Left lung (tissue), 10 donors: ENCODE results near the gene NMNAT2. TPM values are rescaled to one million over a fixed set of nuclear protein-coding genes. Genes with fewer than 3 reads are reported as not detected.

ENCODE experiments used
- ATAC-seq: fragments of 200-7000 bp; cut with Tn5 transposase; one replicate; pipeline ENCODE4 v1.9.1; 2020; ENCODE audit warnings: moderate library complexity
- DNase-seq, 4 donors: peaks; one replicate each; pipeline ENCODE4 v3.0.0-alpha.2; 2013 to 2020
- H3K27ac ChIP-seq, 2 donors: fragments of 200-600 bp; sonication (generic) in 1 of 2; one replicate each; pipeline versions ENCODE4 v1.5.0 to v1.8.0; 2020 to 2021
- H3K27me3 ChIP-seq, 2 donors: fragments of 200-600 bp; sonication (generic) in 1 of 2; one replicate each; pipeline versions ENCODE4 v1.5.0 to v1.8.0; 2020 to 2021
- H3K36me3 ChIP-seq, 2 donors: fragments of 200-600 bp; sonication (generic) in 1 of 2; one replicate each; pipeline versions ENCODE4 v1.5.0 to v1.8.0; 2020 to 2021
- H3K4me1 ChIP-seq, 2 donors: fragments of 200-600 bp; one replicate each; pipeline ENCODE4 v1.8.0; 2021
- H3K4me3 ChIP-seq, 2 donors: fragments of 200-600 bp; sonication (generic) in 1 of 2; one replicate each; pipeline versions ENCODE4 v1.5.0 to v1.8.0; 2020 to 2021; ENCODE audit warnings: mild to moderate bottlenecking in 1 of 2
- H3K9me3 ChIP-seq, 2 donors: fragments of 200-600 bp; sonication (generic) in 1 of 2; one replicate each; pipeline versions ENCODE4 v1.5.0 to v1.8.0; 2020 to 2021
- intact Hi-C, 2 donors: fragments of 100-400 bp; cut with DNase I; formaldehyde crosslinking; loops; one replicate each; pipeline versions ENCODE4 v1.11.2 to v1.14.2; 2022
- polyA plus RNA-seq, 6 donors: library from polyadenylated mRNA; unstranded; fragments of 120-200 nt; gene quantifications; one replicate each; pipeline ENCODE4 v1.2.1, GENCODE V29; 2013; ENCODE audit not compliant: insufficient read length in 6 of 6
- total RNA-seq, 2 donors: library from RNA; stranded (reverse); fragmentation: NEBNext Ultra II Directional; extraction: Animal tissue kit (Norgen Biotek cat#: 25700); gene quantifications; one replicate each; pipeline ENCODE4 v1.2.1, GENCODE V29; 2021
- TF ChIP-seq, protein P1 (sequence below), 2 donors: fragments of 200-600 bp; sonication (generic) in 1 of 2; IDR thresholded peaks; one replicate each; pipeline versions ENCODE4 v1.5.0 to v1.8.0; 2021; ENCODE audit warnings: antibody characterized with exemption in 2 of 2
- donor health status: DM: no; HTN: yes; CAD: no.
- donor health status: DM: no; HTN: no; CAD: no.

NMNAT2 gene
- total and polyA plus RNA-seq, 8 donors: 1.1 to 2.9 (median 1.5) TPM

DNA sequence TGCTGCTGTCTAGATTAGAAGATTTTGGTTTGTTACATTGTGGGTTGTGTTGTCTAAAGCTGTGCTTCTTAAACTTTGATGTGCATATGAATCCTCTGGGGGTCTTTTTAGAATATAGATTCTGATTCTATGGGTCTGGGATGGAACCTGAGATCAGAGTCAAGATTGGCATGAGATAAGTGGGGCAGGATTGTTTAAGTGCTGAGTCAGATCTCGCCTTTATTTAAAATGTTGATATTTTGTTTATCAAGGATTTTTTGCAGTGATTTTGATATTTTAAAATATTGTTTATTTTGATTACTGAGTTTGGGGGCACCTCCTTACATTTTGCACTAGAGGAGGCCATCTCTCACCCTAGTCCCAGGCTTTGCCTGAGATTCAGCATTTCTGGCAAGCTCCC lies 117.4 kb downstream of the NMNAT2 start:
- Histone ChIP-seq H3K4me3 (no peak overlapping the region), H3K36me3 (no peaks in the 10 kb centered on the region), H3K27me3 (no peaks in the 10 kb centered on the region), H3K27ac (no peak overlapping the region), H3K4me1 (no peaks in the 10 kb centered on the region), H3K9me3 (no peaks in the 10 kb centered on the region)
- ATAC-seq: no peak
- no peak for DNase-seq
- intact Hi-C loops: no loop called here
- TF ChIP-seq, protein P1, sequence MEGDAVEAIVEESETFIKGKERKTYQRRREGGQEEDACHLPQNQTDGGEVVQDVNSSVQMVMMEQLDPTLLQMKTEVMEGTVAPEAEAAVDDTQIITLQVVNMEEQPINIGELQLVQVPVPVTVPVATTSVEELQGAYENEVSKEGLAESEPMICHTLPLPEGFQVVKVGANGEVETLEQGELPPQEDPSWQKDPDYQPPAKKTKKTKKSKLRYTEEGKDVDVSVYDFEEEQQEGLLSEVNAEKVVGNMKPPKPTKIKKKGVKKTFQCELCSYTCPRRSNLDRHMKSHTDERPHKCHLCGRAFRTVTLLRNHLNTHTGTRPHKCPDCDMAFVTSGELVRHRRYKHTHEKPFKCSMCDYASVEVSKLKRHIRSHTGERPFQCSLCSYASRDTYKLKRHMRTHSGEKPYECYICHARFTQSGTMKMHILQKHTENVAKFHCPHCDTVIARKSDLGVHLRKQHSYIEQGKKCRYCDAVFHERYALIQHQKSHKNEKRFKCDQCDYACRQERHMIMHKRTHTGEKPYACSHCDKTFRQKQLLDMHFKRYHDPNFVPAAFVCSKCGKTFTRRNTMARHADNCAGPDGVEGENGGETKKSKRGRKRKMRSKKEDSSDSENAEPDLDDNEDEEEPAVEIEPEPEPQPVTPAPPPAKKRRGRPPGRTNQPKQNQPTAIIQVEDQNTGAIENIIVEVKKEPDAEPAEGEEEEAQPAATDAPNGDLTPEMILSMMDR (IDR thresholded peaks at IDR 0.05): no peak

DNA sequence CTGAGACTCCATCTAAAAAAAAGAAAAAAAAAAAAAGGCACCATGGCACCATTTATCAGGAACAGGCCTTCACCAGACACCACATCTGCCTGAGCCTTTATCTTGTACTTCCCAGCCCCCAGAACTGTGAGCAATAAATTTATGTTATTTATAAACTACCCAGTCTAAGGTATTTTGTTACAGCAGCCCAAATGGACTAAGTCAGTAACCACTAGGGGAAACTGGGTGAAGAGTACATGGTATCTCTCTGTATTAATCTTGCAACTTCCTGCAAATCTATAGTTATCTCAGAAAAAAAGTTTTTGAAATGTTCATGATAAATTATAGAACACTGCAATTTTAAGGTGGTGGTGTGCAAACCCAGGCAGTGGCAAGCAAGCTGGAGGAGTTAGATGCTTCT lies 117.8 kb downstream of the NMNAT2 start:
- no peak for DNase-seq
- no peak overlapping the region for H3K27ac ChIP-seq
- no peaks in the 10 kb centered on the region for H3K9me3 ChIP-seq
- no peaks in the 10 kb centered on the region for H3K4me1 ChIP-seq
- H3K27me3 ChIP-seq: no peaks in the 10 kb centered on the region
- H3K4me3 ChIP-seq: no peak overlapping the region
- no peak for ATAC-seq
- TF ChIP-seq, protein P1 (IDR thresholded peaks at IDR 0.05): no peak
- intact Hi-C loops: no loop called here
- no peaks in the 10 kb centered on the region for H3K36me3 ChIP-seq

DNA sequence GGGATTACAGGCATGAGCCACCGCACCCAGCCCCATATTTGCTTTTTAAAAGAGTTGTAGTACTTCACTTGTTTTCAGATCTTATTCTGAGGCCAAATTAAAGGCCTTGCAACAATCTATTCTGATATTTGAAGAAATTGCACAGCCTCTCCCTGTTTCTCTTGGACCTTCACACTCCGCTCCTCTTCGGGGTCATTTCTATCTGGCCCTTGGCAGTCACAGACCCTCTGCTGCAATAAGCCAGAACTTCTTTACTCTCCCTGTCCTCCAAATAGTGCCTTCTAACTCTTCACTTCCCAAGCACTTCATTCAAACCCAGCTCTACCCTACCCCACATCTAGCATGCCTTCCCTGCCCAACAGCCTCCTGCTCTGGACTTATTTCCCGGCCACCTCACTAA lies 121.4 kb downstream of the NMNAT2 start:
- TF ChIP-seq, protein P1 (IDR thresholded peaks at IDR 0.05): no peak
- Histone ChIP-seq H3K9me3 (no peaks in the 10 kb centered on the region), H3K4me1 (no peaks in the 10 kb centered on the region), H3K36me3 (no peaks in the 10 kb centered on the region), H3K27me3 (no peaks in the 10 kb centered on the region), H3K4me3 (no peak overlapping the region), H3K27ac (no peak overlapping the region)
- ATAC-seq (no peak), DNase-seq (no peak)
- intact Hi-C loops: no loop called here

DNA sequence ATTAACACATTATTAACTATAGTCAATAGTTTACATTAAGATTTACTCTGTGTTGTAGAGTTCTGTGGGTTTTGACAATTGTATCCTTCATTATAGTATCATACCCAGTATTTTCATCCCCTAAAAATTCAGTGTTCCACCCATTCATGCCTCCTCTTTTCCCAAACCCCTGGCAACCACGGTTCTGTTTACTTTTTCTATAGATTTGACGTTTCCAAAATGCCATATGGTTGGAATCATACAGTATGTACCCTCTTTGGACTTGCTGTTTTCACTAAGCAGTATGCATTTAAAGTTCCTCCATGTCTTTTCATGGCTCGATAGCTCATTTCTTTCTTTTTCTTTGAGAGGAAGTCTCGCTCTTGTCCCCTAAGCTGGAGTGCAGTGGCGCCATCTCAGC lies 122.7 kb downstream of the NMNAT2 start:
- Histone ChIP-seq H3K36me3 (no peaks in the 10 kb centered on the region), H3K4me3 (no peak overlapping the region), H3K9me3 (no peaks in the 10 kb centered on the region), H3K27ac (no peak overlapping the region), H3K4me1 (no peaks in the 10 kb centered on the region), H3K27me3 (no peaks in the 10 kb centered on the region)
- TF ChIP-seq, protein P1 (IDR thresholded peaks at IDR 0.05): no peak
- DNase-seq: no peak
- ATAC-seq: no peak
- intact Hi-C loops: no loop called here

DNA sequence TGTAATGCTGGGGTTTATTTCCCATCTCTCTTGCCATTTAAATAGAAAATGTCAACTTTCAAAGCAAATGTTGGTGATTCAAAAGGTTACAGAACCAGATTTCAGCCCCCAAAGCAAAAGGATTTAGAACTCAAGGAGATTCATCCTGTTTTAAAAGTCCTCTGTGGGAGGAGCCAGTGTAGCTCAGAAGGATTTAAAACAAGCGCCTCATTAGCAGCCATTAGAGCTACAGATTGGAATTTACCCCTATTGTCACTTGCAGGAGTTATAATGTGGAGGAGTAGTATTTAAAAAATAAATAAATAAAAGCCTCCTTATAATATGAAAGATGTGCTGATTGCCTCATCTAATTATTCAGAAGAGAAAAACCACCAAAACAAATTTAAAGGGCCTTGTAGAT lies 124.3 kb downstream of the NMNAT2 start:
- DNase-seq: no peak
- H3K9me3 ChIP-seq: no peaks in the 10 kb centered on the region
- no peak overlapping the region for H3K4me3 ChIP-seq
- intact Hi-C loops: no loop called here
- H3K36me3 ChIP-seq: no peaks in the 10 kb centered on the region
- no peak overlapping the region for H3K27ac ChIP-seq
- ATAC-seq: no peak
- TF ChIP-seq, protein P1 (IDR thresholded peaks at IDR 0.05): no peak
- no peaks in the 10 kb centered on the region for H3K4me1 ChIP-seq
- H3K27me3 ChIP-seq: no peaks in the 10 kb centered on the region
